ENCODE results near the gene ASS1.

GRCh38 chr9:130430232-130430631 is 14.5 kb upstream of the ASS1 start:
- no peak for TF ChIP-seq CTCF (IDR thresholded peaks at IDR 0.05)
- TF ChIP-seq POLR2A (IDR thresholded peaks at IDR 0.05): no peak
